ENCODE results near the gene CHST7.

The CHST7 gene

DNA sequence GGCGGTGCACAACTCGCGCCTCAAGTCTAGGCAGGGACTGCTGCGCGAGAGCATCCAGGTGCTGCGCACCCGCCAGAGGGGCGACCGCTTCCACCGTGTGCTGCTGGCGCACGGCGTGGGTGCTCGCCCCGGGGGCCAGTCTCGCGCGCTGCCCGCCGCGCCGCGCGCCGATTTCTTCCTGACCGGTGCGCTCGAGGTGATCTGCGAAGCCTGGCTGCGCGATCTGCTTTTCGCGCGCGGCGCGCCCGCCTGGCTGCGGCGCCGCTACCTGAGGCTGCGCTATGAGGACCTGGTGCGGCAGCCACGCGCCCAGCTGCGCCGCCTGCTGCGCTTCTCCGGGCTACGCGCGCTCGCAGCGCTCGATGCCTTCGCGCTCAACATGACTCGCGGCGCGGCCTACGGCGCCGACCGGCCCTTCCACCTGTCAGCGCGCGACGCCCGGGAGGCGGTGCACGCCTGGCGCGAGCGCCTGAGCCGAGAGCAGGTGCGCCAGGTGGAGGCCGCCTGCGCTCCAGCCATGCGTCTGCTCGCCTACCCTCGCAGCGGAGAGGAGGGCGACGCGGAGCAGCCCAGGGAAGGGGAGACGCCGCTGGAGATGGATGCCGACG is 1.3 kb downstream of the CHST7 start:
- H3K27me3 ChIP-seq (ENCODE audit: insufficient read depth, insufficient read length) = peaks cover 3% of the 10 kb centered on the region
- H3K4me1 ChIP-seq (ENCODE audit: insufficient read depth, insufficient read length) = no peaks in the 10 kb centered on the region
- DNase-seq (ENCODE audit: low read depth, low spot score) = no peak
- TF ChIP-seq YY1 (IDR thresholded peaks at IDR 0.05; ENCODE audit: insufficient read depth, insufficient read length) (no peak), SUZ12 (IDR thresholded peaks at IDR 0.05; ENCODE audit: extremely low read depth, insufficient read depth, insufficient read length) (no peak), ZNF274 (IDR thresholded peaks at IDR 0.05; ENCODE audit: low read depth, low read length) (no peak)
- no peaks in the 10 kb centered on the region for H3K9me3 ChIP-seq (ENCODE audit: insufficient read depth, low read length)
- H3K4me3 ChIP-seq (ENCODE audit: insufficient read length, low read depth) = peak overlapping the region; percentile 92
- H3K9ac ChIP-seq (ENCODE audit: insufficient read length, low read depth) = peak overlapping the region; percentile 94
- peaks cover 25% of the 10 kb centered on the region for H3K36me3 ChIP-seq (ENCODE audit: insufficient read depth, insufficient read length, low read length)

DNA sequence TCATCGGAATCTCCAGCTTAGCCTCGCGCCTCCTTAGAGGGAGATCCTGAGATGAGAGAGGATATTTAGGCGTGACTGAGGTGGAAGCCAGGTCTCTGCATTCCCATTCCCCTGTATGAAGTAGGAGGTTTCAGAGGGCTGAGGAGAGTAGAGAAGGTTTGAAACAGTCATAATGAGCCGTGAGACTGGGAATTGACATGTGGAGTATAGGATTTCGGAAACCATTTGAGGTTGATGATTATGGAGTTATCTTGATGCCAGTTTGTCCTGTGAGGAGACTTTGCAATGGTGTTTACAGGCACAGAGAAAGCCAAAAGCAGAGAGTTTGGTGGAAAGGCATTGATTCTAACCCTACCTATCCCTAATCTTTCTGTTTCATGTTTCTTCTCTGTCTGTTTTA is 2.0 kb downstream of the CHST7 start:
- DNase-seq (ENCODE audit: low read depth, low spot score) = no peak
- Histone ChIP-seq H3K36me3 (ENCODE audit: insufficient read depth, insufficient read length, low read length) (peaks cover 30% of the 10 kb centered on the region), H3K27me3 (ENCODE audit: insufficient read depth, insufficient read length) (peaks cover 3% of the 10 kb centered on the region), H3K9ac (ENCODE audit: insufficient read length, low read depth) (peak overlapping the region; percentile 94), H3K4me3 (ENCODE audit: insufficient read length, low read depth) (peak overlapping the region; percentile 92), H3K9me3 (ENCODE audit: insufficient read depth, low read length) (no peaks in the 10 kb centered on the region), H3K4me1 (ENCODE audit: insufficient read depth, insufficient read length) (no peaks in the 10 kb centered on the region)
- TF ChIP-seq ZNF274 (IDR thresholded peaks at IDR 0.05; ENCODE audit: low read depth, low read length) (no peak), YY1 (IDR thresholded peaks at IDR 0.05; ENCODE audit: insufficient read depth, insufficient read length) (no peak), SUZ12 (IDR thresholded peaks at IDR 0.05; ENCODE audit: extremely low read depth, insufficient read depth, insufficient read length) (no peak)

DNA sequence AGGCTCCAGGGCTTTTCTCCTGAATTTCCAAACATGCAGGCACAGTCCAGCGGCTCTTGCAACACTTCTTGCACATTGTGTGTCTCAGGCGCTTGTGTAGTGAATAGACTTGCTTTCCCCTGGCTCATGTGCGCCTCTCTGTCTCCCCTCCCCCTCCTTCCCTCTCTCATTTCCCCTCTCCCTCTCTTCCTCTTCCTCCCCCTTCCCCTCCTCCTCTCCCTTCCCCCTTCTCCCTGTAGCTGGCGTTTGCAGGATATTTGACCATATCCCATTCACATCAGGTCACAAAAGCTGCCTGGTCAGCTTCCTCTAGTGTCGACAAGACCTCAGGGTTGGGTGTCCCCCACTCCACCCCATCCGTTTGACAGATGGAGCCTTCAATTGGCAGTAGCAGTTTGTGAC is 2.4 kb downstream of the CHST7 start:
- DNase-seq (ENCODE audit: low read depth, low spot score) = no peak
- Histone ChIP-seq H3K36me3 (ENCODE audit: insufficient read depth, insufficient read length, low read length) (peaks cover 31% of the 10 kb centered on the region), H3K4me1 (ENCODE audit: insufficient read depth, insufficient read length) (no peaks in the 10 kb centered on the region), H3K9me3 (ENCODE audit: insufficient read depth, low read length) (no peaks in the 10 kb centered on the region), H3K4me3 (ENCODE audit: insufficient read length, low read depth) (peak overlapping the region; percentile 92), H3K9ac (ENCODE audit: insufficient read length, low read depth) (peak overlapping the region; percentile 94), H3K27me3 (ENCODE audit: insufficient read depth, insufficient read length) (peaks cover 3% of the 10 kb centered on the region)
- TF ChIP-seq YY1 (IDR thresholded peaks at IDR 0.05; ENCODE audit: insufficient read depth, insufficient read length) = no peak
- TF ChIP-seq ZNF274 (IDR thresholded peaks at IDR 0.05; ENCODE audit: low read depth, low read length) = no peak
- TF ChIP-seq SUZ12 (IDR thresholded peaks at IDR 0.05; ENCODE audit: extremely low read depth, insufficient read depth, insufficient read length) = no peak

DNA sequence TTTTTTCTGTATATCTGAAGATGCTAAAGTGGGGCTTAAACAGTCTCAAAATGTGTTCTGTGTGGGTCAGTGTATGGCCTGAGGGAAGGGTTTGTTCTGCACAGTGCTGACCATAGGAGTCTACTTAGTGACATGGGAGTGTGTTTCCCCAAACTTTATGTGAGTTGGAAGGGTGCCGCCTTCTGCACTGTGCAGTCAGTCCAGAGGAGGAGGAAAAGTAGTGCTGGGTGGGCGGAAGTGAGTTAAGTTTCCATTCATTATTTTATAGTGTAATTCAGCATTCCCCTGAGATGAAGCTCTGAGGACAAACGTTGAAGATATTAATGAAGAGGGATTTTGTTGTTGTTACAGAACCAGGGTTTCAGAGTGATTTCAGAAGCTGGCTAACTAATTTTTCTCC is 2.9 kb downstream of the CHST7 start:
- peak overlapping the region; percentile 92 for H3K4me3 ChIP-seq (ENCODE audit: insufficient read length, low read depth)
- H3K9ac ChIP-seq (ENCODE audit: insufficient read length, low read depth) = peak overlapping the region; percentile 94

DNA sequence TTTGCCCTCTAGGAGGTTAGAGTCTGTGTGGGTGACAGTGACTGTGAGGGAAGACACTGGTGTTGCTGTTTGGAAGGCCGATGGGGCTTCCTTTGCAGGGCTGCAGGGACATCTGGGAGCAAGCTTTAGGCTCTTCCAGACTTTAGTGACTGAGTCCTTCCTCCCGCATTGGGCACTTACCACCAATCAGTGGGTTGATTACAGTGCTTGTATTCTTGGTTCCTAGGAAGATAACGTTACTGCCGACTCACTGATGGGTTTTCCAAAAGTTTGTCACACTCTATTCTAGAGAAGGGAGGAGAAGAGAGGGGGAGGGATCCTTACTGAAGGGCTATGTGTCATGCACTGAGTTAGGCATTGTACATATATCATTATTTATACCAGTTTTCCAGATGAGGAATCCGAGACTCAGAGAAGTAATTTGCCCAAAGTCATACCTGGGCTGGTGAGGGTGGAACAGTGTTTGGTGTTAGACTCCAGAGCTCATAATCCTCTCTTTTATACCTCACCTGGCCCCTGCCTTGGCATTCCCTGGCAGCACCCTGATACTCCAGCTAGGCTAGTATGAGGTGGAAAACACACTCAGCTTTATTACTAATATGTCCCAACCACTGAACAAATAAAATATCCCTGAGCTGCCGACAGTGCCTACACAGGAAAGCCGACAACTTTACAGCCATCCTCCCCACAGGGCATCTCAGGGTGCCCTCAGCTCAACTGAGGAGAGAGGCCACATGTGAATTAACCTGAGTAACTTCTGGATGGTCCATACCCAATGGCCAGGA is 3.8 kb downstream of the CHST7 start:
- DNase-seq (ENCODE audit: low read depth, low spot score) = no peak
- Histone ChIP-seq H3K36me3 (ENCODE audit: insufficient read depth, insufficient read length, low read length) (peaks cover 31% of the 10 kb centered on the region), H3K27me3 (ENCODE audit: insufficient read depth, insufficient read length) (peaks cover 3% of the 10 kb centered on the region), H3K9me3 (ENCODE audit: insufficient read depth, low read length) (no peaks in the 10 kb centered on the region), H3K4me1 (ENCODE audit: insufficient read depth, insufficient read length) (no peaks in the 10 kb centered on the region), H3K4me3 (ENCODE audit: insufficient read length, low read depth) (no peak overlapping the region), H3K9ac (ENCODE audit: insufficient read length, low read depth) (peak overlapping the region; percentile 18)
- no peak for TF ChIP-seq YY1 (IDR thresholded peaks at IDR 0.05; ENCODE audit: insufficient read depth, insufficient read length)
- TF ChIP-seq ZNF274 (IDR thresholded peaks at IDR 0.05; ENCODE audit: low read depth, low read length) = no peak
- no peak for TF ChIP-seq SUZ12 (IDR thresholded peaks at IDR 0.05; ENCODE audit: extremely low read depth, insufficient read depth, insufficient read length)

More for the DNA sequence above, 2.9 kb downstream of the CHST7 start:
- no peaks in the 10 kb centered on the region for H3K9me3 ChIP-seq (ENCODE audit: insufficient read depth, low read length)
- H3K36me3 ChIP-seq (ENCODE audit: insufficient read depth, insufficient read length, low read length) = peaks cover 31% of the 10 kb centered on the region
- peaks cover 3% of the 10 kb centered on the region for H3K27me3 ChIP-seq (ENCODE audit: insufficient read depth, insufficient read length)
- no peaks in the 10 kb centered on the region for H3K4me1 ChIP-seq (ENCODE audit: insufficient read depth, insufficient read length)
- TF ChIP-seq SUZ12 (IDR thresholded peaks at IDR 0.05; ENCODE audit: extremely low read depth, insufficient read depth, insufficient read length) = no peak
- TF ChIP-seq ZNF274 (IDR thresholded peaks at IDR 0.05; ENCODE audit: low read depth, low read length) = no peak
- no peak for TF ChIP-seq YY1 (IDR thresholded peaks at IDR 0.05; ENCODE audit: insufficient read depth, insufficient read length)
- DNase-seq (ENCODE audit: low read depth, low spot score) = no peak

DNA sequence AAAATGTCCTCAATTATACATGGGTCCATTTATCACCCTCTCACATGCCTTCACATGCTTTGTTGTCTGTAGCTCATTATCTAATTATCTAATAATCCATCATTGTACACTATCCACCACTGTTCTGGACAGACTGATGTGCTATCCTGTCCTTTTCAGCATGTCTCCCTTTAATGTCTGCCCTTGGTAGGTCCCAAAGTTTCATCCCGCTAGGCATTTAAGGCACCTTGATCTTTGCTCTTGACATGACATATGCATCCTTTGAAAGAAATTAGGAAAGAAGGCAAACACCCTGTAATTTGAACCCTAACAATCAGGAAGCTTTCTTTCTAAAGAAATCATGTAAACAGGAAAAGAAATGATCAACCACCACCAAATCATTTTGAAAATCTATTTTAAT is 5.7 kb downstream of the CHST7 start:
- TF ChIP-seq SUZ12 (IDR thresholded peaks at IDR 0.05; ENCODE audit: extremely low read depth, insufficient read depth, insufficient read length) (no peak), ZNF274 (IDR thresholded peaks at IDR 0.05; ENCODE audit: low read depth, low read length) (no peak), YY1 (IDR thresholded peaks at IDR 0.05; ENCODE audit: insufficient read depth, insufficient read length) (no peak)
- no peak overlapping the region for H3K4me3 ChIP-seq (ENCODE audit: insufficient read length, low read depth)
- H3K27me3 ChIP-seq (ENCODE audit: insufficient read depth, insufficient read length) = peaks cover 3% of the 10 kb centered on the region
- no peak overlapping the region for H3K9ac ChIP-seq (ENCODE audit: insufficient read length, low read depth)
- no peaks in the 10 kb centered on the region for H3K4me1 ChIP-seq (ENCODE audit: insufficient read depth, insufficient read length)
- H3K36me3 ChIP-seq (ENCODE audit: insufficient read depth, insufficient read length, low read length) = peaks cover 31% of the 10 kb centered on the region
- DNase-seq (ENCODE audit: low read depth, low spot score) = no peak
- H3K9me3 ChIP-seq (ENCODE audit: insufficient read depth, low read length) = no peaks in the 10 kb centered on the region

DNA sequence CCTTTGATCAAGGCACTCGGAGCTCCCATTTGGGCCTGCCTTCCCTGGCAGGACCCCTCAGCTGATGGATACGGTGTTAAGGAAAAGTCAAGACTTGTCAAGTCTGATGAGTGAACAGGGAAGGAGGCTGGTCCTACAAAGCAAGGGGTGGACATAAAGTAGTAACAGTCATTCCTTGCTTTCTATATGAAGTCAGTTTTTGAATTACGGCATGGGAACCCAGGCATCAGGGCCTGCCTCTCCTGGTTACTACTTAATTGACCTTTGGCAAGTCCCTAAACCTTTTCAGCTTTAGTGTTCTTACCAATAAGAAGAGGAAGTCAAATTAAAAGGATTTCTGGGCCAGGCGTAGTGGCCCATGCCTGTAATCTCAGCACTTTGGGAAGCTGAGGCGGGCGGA is 7.0 kb downstream of the CHST7 start:
- no peak for TF ChIP-seq ZNF274 (IDR thresholded peaks at IDR 0.05; ENCODE audit: low read depth, low read length)
- no peak for TF ChIP-seq SUZ12 (IDR thresholded peaks at IDR 0.05; ENCODE audit: extremely low read depth, insufficient read depth, insufficient read length)
- TF ChIP-seq YY1 (IDR thresholded peaks at IDR 0.05; ENCODE audit: insufficient read depth, insufficient read length) = no peak
- no peak overlapping the region for H3K9ac ChIP-seq (ENCODE audit: insufficient read length, low read depth)
- H3K4me3 ChIP-seq (ENCODE audit: insufficient read length, low read depth) = no peak overlapping the region
- peaks cover under 1% of the 10 kb centered on the region for H3K27me3 ChIP-seq (ENCODE audit: insufficient read depth, insufficient read length)
- H3K36me3 ChIP-seq (ENCODE audit: insufficient read depth, insufficient read length, low read length) = peaks cover 31% of the 10 kb centered on the region
- H3K4me1 ChIP-seq (ENCODE audit: insufficient read depth, insufficient read length) = no peaks in the 10 kb centered on the region
- DNase-seq (ENCODE audit: low read depth, low spot score) = no peak
- H3K9me3 ChIP-seq (ENCODE audit: insufficient read depth, low read length) = no peaks in the 10 kb centered on the region

Measured in NT2/D1 (cell line).